C4-2B (cell line): ENCODE data around the gene ALDH18A1.

Experiments
- CTCF ChIP-seq: fragments of 450-650 bp; conservative IDR thresholded peaks from 2 replicates; pipeline ENCODE4 v1.5.1; 2017; ENCODE audit warnings: mild to moderate bottlenecking
- ZFX ChIP-seq: fragments of 450-650 bp; IDR thresholded peaks from 2 replicates; pipeline ENCODE4 v1.6.1; 2017

- no peak for TF ChIP-seq CTCF
- no peak for TF ChIP-seq ZFX
These were observed 82.4 kb downstream of the ALDH18A1 start for GRCh38 chr10:95573964-95574604.
